ENCODE measurements around the gene PDXK.

GRCh38 chr21:43757601-43758000 lies 38.7 kb downstream of the PDXK start:
- TF ChIP-seq, protein P1, sequence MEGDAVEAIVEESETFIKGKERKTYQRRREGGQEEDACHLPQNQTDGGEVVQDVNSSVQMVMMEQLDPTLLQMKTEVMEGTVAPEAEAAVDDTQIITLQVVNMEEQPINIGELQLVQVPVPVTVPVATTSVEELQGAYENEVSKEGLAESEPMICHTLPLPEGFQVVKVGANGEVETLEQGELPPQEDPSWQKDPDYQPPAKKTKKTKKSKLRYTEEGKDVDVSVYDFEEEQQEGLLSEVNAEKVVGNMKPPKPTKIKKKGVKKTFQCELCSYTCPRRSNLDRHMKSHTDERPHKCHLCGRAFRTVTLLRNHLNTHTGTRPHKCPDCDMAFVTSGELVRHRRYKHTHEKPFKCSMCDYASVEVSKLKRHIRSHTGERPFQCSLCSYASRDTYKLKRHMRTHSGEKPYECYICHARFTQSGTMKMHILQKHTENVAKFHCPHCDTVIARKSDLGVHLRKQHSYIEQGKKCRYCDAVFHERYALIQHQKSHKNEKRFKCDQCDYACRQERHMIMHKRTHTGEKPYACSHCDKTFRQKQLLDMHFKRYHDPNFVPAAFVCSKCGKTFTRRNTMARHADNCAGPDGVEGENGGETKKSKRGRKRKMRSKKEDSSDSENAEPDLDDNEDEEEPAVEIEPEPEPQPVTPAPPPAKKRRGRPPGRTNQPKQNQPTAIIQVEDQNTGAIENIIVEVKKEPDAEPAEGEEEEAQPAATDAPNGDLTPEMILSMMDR (optimal IDR thresholded peaks at IDR 0.05 in 1 of 3, IDR thresholded peaks at IDR 0.05 in 1 of 3, conservative IDR thresholded peaks at IDR 0.05 in 1 of 3; ENCODE audit: extremely low read depth in 1 of 3, insufficient read depth in 2 of 3, low read length in 3 of 3), result no peak
- no peak for TF ChIP-seq EZH2 (IDR thresholded peaks at IDR 0.05; ENCODE audit: low read length)
